ENCODE results near the gene PRKCE.

GRCh38 chr2:46227674-46228289 lies 576.3 kb downstream of the PRKCE start:
- TF ChIP-seq CTCF (IDR thresholded peaks at IDR 0.05): no peak
- no peak for TF ChIP-seq POLR2A (IDR thresholded peaks at IDR 0.05)

Data from body of pancreas (tissue), 4 donors.